Lower leg skin (tissue), 4 donors: ENCODE data around the gene TPP1. TPM values are rescaled to one million over a fixed set of nuclear protein-coding genes. Genes with fewer than 3 reads are reported as not detected.
A peak's percentile ranks its signal among the peaks of the same experiment; 100 is the strongest.

Source experiments
- DNase-seq, 2 donors: peaks; one replicate each; pipeline ENCODE4 v3.0.0-alpha.2; 2019; ENCODE audit warnings: low spot score in 2 of 2
- H3K4me3 ChIP-seq: fragments of 200-600 bp; sonication (generic); 2 replicates; pipeline ENCODE4 v1.5.1; 2017; ENCODE audit warnings: mild to moderate bottlenecking, low read depth; ENCODE audit not compliant: poor library complexity, severe bottlenecking
- CTCF ChIP-seq, 3 donors: fragments of 450-650 bp; IDR thresholded peaks; one replicate each; pipeline ENCODE4 v1.5.1; 2016; ENCODE audit warnings: antibody characterized with exemption in 3 of 3, mild to moderate bottlenecking in 3 of 3, moderate library complexity in 2 of 3
- POLR2A ChIP-seq, 2 donors: fragments of 450-650 bp; IDR thresholded peaks; one replicate each; pipeline ENCODE4 v1.6.1; 2016 to 2017; ENCODE audit warnings: antibody characterized with exemption in 2 of 2, mild to moderate bottlenecking in 1 of 2, moderate library complexity in 1 of 2
- WGBS, 2 donors: methylation state at CpG; one replicate each; pipeline ENCODE4 v1.1.5; 2018; 5-methylcytosine and 5-hydroxymethylcytosine counted together
- intact Hi-C: fragments of 100-400 bp; cut with DNase I; formaldehyde crosslinking; loops from one replicate; pipeline ENCODE4 v1.15.0; 2023; ENCODE audit warnings: low total_unique reads
- total RNA-seq, 4 donors: library from RNA; depleted of rRNA; stranded (reverse); fragments of >200 nt; gene quantifications; one replicate each; pipeline ENCODE4 v1.1.0, GENCODE V29; 2016

TPP1 gene
- total RNA-seq, 4 donors from 2014 or later, result 49.6 to 65.3 (median 57.9) TPM

- WGBS, 2 donors, result 84 to 88% methylated on average over 15 to 21 of the region's 24 CpGs
- intact Hi-C loops, result no loop called here
- TF ChIP-seq POLR2A (IDR thresholded peaks at IDR 0.05) (no peak), CTCF (IDR thresholded peaks at IDR 0.05) (no peak)
- no peak overlapping the region for H3K4me3 ChIP-seq
- DNase-seq, result no peak
Observed at GRCh38 chr11:6622261-6623171, 3.3 kb upstream of the TPP1 start.

- TF ChIP-seq POLR2A (IDR thresholded peaks at IDR 0.05) (no peak), CTCF (IDR thresholded peaks at IDR 0.05) (no peak)
- H3K4me3 ChIP-seq, result no peak overlapping the region
- 86 to 90% methylated on average over 14 to 15 of the region's 16 CpGs for WGBS, 2 donors
- intact Hi-C loops, result no loop called here
- DNase-seq, result no peak
Observed at GRCh38 chr11:6621711-6622211, 2.5 kb upstream of the TPP1 start.

GRCh38 chr11:6620636-6621035 lies 1.4 kb upstream of the TPP1 start:
- no peak for DNase-seq
- TF ChIP-seq POLR2A (IDR thresholded peaks at IDR 0.05) (no peak), CTCF (IDR thresholded peaks at IDR 0.05) (no peak)
- intact Hi-C loops, result no loop called here
- no peak overlapping the region for H3K4me3 ChIP-seq
- WGBS, 2 donors, result 87 to 95% methylated on average over 1 of the region's 1 CpG

GRCh38 chr11:6618117-6619003 lies 862 bp downstream of the TPP1 start:
- H3K4me3 ChIP-seq, result peak overlapping the region; percentile 56
- WGBS, 2 donors, result 6% methylated on average over 15 of the region's 15 CpGs
- DNase-seq, result peak in 1 of 2 donors; percentile 49
- TF ChIP-seq CTCF (IDR thresholded peaks at IDR 0.05), result no peak
- no peak for TF ChIP-seq POLR2A (IDR thresholded peaks at IDR 0.05)
- intact Hi-C loops, result no loop called here

- DNase-seq, result no peak
- no peak overlapping the region for H3K4me3 ChIP-seq
- intact Hi-C loops, result no loop called here
- 78 to 85% methylated on average over 5 of the region's 5 CpGs for whole genome bisulfite sequencing, 2 donors
- TF ChIP-seq POLR2A (IDR thresholded peaks at IDR 0.05), result no peak
- TF ChIP-seq CTCF (IDR thresholded peaks at IDR 0.05), result no peak
Observed at GRCh38 chr11:6617315-6617781, 1.9 kb downstream of the TPP1 start.
